CD4-positive, alpha-beta T cell treated with Interleukin-6 at 100 ng/mL for 8 hours (primary cell): ENCODE data around the gene HTRA1.
A peak's percentile ranks its signal among the peaks of the same experiment; 100 is the strongest.

ENCODE experiments used
- DNase-seq: peaks from one replicate; pipeline ENCODE4 v3.0.0-alpha.2; 2020; ENCODE audit warnings: mixed read lengths, low spot score

HTRA1 gene

GRCh38 chr10:122495406-122496340, 34.3 kb downstream of the HTRA1 start:
- peak; percentile 22 for DNase-seq

DNA sequence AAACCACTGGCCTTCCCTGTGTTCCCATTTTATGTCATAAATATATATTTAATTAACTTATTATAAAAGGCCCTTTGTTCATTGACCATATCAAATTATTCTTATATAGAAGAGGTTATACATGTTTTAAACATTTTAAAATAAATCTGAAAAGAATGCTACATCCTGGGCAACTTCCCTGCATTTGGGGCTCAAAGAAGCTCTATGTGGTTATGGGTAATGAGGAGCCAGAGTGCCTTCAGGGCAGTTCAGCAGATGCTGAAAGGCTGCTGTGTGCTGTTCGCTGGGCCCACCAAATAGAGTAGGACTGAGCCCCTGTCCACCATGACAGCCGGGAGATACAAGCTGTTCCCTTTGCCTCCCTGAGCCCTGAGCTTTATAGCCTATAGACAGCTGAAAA, 35.9 kb downstream of the HTRA1 start:
- no peak for DNase-seq

GRCh38 chr10:122498521-122498920, 37.2 kb downstream of the HTRA1 start:
- no peak for DNase-seq

DNA sequence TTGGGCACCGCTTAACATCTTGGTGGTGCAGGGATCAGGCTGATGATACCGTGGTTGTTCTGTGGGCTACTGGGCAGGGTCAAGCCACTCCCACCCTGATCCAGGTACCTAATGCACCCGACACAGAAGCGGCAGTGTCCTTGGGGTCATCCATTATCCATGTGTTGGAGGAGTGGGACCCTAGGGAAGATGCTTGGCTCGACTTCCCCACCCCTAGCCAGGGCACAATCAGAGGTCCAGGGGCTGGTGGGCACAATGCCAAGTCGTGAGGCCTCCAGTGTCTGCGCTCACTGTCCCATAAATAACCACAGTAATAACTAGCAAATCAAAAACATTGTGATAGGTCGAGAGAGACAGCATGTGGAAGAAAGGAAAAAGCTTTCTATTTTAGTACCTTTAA, 37.7 kb downstream of the HTRA1 start:
- no peak for DNase-seq

- no peak for DNase-seq
Measured at GRCh38 chr10:122499491-122499941, 38.2 kb downstream of the HTRA1 start.

DNA sequence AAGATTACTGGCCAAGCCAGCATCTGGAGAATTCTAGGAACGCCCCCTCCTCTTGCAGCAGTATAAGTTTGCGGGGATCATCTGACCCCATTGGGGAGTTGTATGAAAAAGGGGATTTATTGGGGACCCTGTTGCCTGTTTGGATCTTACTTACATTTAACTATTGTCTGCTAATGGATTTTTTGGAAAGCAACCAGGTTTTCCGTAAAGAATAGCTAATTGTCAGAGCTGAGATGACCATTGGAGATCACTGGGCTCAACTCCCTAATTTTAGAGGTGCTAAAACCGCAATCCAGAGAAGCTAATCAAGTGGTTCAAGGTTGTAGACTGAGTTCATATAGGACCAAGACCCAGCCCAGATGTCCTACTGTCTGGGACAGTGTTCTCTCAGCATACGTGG, 38.8 kb downstream of the HTRA1 start:
- DNase-seq: no peak

GRCh38 chr10:122500726-122501125, 39.4 kb downstream of the HTRA1 start:
- DNase-seq: no peak

DNA sequence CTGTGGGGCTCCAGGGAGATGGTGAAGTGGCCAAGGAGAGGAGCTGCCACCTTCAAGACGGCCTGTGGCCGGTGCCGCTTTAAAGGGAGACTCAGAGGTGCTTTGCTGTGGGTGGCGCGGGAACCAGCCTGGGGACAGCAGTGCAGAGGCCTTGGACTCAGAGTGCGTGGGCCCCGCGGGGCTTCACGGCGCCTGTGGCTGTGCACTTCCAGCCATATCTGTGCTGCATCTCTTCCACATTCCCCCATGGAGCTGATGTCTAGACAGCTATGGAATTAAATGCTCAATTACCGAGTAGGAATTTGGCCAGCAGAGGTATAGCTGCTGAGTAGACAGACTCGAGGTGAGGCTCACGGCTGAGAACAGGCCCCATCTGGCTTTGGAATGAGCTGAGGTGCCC, 41.7 kb downstream of the HTRA1 start:
- DNase-seq: no peak

DNA sequence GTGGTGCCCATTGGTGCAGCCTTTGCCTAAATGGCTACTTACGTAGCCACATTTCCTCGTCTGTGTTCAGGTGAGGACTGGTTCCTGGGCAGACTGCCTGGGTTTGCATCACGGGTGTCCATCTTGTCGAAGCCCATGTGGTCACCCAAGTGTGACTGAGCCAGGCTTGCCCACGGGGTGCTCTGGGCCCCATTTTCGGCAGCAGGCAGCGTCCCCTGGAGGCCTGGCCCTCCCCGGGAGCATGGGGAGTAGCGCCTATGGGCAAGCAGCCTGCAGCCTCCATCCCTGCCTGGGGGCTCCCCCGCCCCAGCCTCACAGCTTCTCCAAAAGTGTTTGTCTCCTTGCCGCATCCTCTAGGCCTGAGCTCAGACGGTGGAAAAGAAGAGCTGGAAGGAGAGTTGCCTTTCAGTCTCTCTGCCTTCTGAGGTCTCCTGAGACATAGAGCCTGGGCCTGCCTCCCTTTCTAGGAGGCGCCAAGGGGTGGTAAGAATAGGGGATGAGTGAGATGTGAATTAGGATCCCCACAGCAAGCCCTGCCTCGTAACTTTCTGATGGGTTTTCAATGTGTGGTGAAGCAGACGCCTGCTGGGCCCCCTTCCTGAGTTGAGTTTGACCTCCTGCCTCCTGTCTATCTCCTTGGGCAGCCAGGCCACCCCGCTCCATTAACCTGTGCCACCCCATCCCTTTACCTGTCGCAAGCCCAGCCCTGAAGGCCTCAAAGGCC, 42.7 kb downstream of the HTRA1 start:
- DNase-seq: no peak

DNA sequence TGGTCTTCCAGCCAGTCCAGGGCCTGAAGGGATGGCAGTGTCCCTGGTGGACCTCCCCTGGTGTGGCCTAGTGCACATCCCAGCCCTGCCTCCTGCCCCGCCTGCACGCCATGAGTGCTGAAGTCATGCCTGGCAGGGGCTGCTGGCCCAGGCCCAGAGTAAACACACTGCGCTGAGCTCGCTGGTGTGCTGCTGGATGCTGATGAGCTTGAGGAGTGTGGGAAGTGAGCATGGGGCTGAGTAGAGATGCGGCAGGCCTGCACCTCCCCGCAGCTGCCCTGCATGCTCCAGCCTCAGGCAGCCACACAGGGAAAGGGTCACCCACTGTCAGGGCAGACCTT, 43.2 kb downstream of the HTRA1 start:
- no peak for DNase-seq

DNA sequence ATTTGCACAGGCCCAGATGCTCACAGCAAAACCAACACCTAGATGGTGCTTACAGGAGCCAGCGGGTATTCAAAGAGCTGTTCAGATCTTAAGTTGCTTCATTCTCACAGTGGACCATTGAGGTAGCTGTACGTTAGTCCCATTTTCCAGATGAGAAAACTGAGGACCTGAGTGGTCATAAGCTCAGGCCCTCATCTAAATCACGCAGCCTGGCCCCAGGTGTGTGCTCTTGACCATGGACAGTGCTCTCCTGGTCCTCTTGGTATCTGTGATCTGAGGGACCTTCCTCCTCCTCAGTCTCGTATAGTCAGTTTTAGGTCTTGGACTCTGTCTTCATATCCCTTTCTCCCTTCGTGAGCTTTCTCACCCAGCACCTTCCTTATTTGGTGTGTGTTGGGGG, 43.7 kb downstream of the HTRA1 start:
- DNase-seq: no peak

DNA sequence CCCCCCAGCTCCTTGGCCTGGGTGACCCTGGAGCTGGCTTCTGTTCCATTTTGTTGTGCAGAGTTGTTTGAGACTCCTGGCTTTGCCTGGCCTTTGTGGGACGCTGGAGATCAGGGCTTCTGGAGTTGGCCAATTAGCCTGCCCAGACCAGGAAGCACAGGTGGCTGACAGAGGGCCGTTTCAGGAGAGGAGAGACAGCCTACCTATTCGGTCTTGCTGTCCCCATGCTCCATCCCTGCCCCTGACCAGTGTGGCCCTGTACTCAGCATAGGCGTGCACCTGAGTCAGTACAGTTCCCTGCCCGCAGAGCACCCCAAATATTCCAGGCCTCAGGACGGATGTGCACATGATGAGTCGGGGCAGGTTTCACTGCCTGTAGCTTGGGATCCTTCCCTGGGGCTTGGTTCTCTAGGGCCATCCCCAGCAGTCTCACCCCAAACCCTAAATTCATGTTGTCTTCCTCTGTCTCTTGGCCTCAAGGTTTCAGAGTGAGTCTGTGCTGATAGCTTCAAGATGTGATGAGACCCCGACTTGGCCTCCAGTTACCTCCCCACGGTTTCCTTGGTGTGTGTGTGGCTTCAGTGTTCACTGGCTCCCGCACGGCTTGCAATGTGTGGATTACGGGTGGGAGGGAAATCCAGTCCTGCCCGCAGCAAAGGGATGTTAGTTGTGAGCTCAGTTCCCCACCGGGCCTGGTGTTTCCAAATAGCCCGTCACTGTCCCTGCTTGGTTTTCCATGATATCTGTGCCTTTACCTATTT, 44.7 kb downstream of the HTRA1 start:
- no peak for DNase-seq

DNA sequence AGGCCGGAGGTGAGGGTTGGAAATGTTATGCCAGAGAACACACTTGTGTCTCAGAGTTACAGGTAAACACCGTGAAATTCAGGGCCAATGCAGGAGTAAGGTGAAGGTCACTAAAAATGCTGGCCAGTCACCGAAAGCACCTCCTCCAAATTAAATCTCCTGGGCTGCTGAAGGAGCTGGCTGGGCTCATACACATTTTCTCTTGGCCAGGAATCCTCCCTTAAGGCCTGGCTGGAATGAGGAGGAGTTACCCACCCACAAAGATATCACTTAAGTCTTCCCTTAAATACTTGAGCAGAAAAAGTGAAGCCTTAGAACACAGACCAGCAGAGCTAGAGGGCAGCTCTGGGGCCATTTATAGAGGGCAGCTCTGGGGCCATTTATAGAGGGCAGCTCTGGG, 46.3 kb downstream of the HTRA1 start:
- DNase-seq: no peak

DNA sequence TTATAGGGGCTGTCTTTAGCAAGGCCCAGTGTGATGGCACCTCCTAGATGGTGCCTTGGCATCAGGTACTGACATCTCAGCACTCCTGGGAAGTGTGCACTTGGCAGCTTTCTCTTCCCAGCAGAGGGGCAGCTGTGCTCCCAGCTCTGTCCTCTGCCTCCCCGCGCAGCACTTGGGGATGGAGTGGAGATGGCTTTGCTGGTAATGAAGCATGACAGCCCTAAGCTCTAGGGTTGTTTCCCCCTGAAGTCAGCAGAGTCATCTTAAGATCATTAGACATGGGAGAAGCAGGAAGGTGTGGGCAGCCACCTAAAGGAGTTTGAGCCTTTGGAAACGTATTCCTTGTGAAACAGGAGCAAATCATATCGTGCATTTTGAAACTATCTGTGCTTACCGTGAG, 46.7 kb downstream of the HTRA1 start:
- DNase-seq: no peak

DNA sequence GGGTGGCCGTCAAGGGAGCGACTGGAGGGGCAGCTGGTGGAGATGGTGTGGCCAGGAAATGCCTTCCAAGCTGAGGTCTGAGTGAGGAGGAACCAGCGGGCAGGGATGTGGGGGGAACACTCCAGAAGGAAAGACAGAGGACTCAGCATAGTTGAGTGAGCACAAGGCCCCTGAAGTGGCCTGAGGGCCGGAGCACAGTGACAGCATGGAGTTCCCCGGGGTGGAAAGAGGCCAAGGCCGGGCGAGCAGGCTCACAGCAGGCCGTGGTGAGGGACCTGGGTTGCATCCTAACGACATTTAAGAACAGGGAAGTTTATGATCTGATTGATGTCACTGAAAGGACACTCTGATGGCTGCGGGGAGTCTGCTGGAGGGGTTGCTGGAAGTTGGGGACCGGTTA, 48.0 kb downstream of the HTRA1 start:
- no peak for DNase-seq

DNA sequence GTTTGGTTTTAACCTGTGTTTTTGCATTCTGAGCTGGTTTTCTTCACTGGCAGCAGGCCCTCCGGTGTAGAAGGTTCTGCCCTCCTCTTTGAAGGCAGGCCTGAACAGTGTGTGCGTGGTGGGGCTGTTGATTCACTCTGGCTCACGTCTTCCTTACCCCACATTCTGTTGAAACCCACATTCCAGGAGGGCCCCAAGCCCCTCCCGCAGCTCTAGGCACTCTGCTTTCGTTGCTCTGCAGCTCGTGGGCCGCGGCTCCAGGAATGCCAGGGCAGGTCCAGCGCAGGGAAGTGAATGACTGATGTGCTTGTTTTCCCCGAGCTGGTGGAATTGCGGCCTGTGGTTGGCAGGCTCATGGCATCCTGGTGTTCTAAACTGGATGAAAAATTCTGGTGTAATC, 49.0 kb downstream of the HTRA1 start:
- DNase-seq: no peak

GRCh38 chr10:122510736-122511135, 49.4 kb downstream of the HTRA1 start:
- DNase-seq: no peak

DNA sequence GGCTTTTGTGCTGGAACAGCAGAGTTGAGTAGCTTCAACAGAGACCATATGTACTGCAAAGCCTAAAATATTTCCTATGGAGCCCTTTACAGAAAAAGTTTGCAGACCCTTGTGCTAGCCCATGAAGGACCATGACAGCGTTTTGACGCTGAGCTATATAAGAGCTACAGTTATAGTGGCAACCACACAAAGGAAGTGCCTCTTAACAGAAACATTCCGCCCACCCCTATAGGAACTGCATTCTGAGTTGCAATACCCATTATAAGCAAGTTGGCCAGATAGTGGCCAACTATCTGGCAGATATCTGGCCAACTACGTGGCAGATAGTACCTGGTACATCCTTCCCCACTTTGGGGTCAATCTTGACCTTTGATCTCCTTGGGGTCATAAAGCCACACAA, 51.7 kb downstream of the HTRA1 start:
- no peak for DNase-seq

GRCh38 chr10:122514045-122514840, 52.9 kb downstream of the HTRA1 start:
- no peak for DNase-seq

DNA sequence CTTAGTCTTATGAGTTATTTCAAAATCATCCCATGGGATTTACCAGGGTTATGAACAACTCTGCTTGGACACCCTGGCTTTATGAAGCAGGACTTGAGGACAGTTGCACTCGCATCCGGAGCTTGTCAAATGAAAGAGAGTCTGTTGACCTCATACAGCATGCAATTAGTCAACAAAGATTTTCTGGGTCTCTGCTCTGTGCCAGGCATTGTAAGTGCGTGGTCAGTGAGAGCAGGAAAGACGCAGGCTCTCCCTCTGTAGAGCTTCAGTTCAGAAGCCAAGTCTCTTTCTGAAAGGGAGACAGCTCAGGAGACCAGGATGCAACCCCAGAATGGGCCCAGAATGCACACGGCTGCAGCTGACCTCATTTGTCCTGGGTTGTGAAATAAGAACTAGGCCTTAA, 53.7 kb downstream of the HTRA1 start:
- no peak for DNase-seq

- peak; percentile 70 for DNase-seq
Measured at GRCh38 chr10:122515588-122516231, 54.4 kb downstream of the HTRA1 start.
